Thymus (tissue), 11 donors: Measurements from ENCODE around the gene MTFR1L. TPM values are rescaled to one million over a fixed set of nuclear protein-coding genes. Genes with fewer than 3 reads are reported as not detected.

Source experiments
- DNase-seq, 9 donors: peaks; one replicate each; pipeline ENCODE4 v3.0.0-alpha.2; 2013; ENCODE audit warnings: low spot score in 9 of 9, low read depth in 6 of 9, missing footprints in 1 of 9
- H3K27ac ChIP-seq, 2 donors: one replicate each; pipeline ENCODE4 v1.5.1; 2013; ENCODE audit warnings: control low read depth in 1 of 2, low read depth in 1 of 2, low read length in 1 of 2, mild to moderate bottlenecking in 1 of 2, moderate library complexity in 1 of 2
- H3K27me3 ChIP-seq, 2 donors: one replicate each; pipeline ENCODE4 v1.5.1; 2013; ENCODE audit warnings: low read length in 1 of 2; ENCODE audit not compliant: control insufficient read depth in 2 of 2, insufficient read depth in 1 of 2
- H3K36me3 ChIP-seq, 2 donors: one replicate each; pipeline ENCODE4 v1.5.1; 2013; ENCODE audit warnings: low read length in 1 of 2, mild to moderate bottlenecking in 1 of 2, moderate library complexity in 1 of 2; ENCODE audit not compliant: control insufficient read depth in 2 of 2, insufficient read depth in 2 of 2
- H3K4me1 ChIP-seq, 2 donors: one replicate each; pipeline ENCODE4 v1.5.1; 2013; ENCODE audit warnings: low read length in 2 of 2; ENCODE audit not compliant: control insufficient read depth in 2 of 2, insufficient read depth in 2 of 2
- H3K4me3 ChIP-seq, 2 donors: one replicate each; pipeline ENCODE4 v1.5.1; 2013; ENCODE audit warnings: low read length in 2 of 2, control low read depth in 1 of 2, mild to moderate bottlenecking in 1 of 2
- H3K9me3 ChIP-seq, 2 donors: one replicate each; pipeline ENCODE4 v1.5.1; 2013; ENCODE audit warnings: low read length in 1 of 2, mild to moderate bottlenecking in 1 of 2; ENCODE audit not compliant: control insufficient read depth in 2 of 2, insufficient read depth in 1 of 2
- WGBS: extraction: QIAGEN DNeasy Blood & Tissue Kit; methylation state at CpG from one replicate; pipeline ENCODE4 v1.1.7; 2013; 5-methylcytosine and 5-hydroxymethylcytosine counted together
- polyA plus RNA-seq: library from polyadenylated mRNA; stranded (reverse); fragments of 200-250 nt; gene quantifications from one replicate; pipeline ENCODE4 v1.2.3, GENCODE V29; 2013
- total RNA-seq: library from RNA; stranded (reverse); fragments of 120-200 nt; gene quantifications from one replicate; pipeline ENCODE4 v1.2.4, GENCODE V29; 2013
- donor health status: healthy.

Gene MTFR1L
- total and polyA plus RNA-seq, 2 donors, result 21.5 to 53.9 TPM

DNA sequence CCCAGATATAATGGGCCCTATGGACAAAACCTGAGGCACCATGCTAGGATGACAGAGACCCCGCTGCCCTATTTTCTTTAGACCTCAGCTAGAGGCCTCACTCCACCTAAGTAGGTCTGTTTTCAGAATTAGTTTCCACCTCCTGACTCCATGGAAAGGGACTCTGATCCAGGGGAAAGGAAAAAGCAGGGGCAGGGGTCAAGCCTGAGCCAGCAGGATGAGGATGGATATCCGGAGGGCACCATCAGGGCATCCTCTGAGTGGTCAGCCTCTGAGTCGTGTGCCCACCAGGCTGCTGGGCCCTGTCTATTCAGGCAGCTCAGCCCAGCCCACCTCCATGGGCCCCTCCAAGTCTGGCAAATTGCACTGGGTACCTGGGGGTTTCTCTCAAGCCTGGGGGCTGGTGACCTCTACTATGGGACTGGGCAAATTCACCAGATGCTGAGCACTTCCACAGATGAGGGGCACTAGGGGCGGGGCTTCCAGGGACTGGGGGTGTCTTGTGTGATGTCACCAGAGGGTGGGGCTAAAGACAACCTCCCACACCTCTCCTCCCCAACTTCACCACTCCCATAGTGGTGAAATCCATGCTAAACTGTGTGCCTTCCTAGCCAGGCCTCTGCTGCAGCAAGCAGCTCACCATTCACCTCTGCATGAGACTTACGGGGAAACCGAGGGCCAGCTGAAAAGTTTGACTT lies 50.3 kb downstream of the MTFR1L start:
- 89% methylated on average over 6 of the region's 6 CpGs for WGBS
- no peaks in the 10 kb centered on the region for H3K36me3 ChIP-seq
- H3K4me3 ChIP-seq, result no peak overlapping the region
- peaks cover 0 to 10% of the 10 kb centered on the region in 2 donors for H3K9me3 ChIP-seq
- H3K4me1 ChIP-seq, result peaks cover 7 to 19% of the 10 kb centered on the region in 2 donors
- peaks cover 5 to 10% of the 10 kb centered on the region in 2 donors for H3K27me3 ChIP-seq
- DNase-seq, result no peak
- H3K27ac ChIP-seq, result no peak overlapping the region

DNA sequence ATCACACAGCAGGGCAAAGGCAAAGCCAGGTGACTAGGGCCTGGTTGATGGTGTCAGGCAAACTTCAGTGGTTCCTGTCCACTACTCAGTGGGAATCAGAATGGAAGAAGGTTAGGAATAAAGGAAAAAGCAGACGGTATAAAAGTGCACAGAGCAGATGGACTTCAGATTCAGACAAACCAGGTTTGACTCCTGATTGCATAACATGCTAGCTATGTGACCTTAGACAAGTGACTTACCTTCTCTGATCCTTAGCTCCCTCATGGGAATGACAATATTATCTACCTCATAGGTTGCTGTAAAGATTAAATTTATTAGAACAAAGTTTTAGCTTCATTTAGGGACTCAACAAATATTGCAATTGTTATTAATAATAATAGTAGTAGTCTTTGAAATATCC lies 50.9 kb downstream of the MTFR1L start:
- Histone ChIP-seq H3K36me3 (no peaks in the 10 kb centered on the region), H3K4me1 (peaks cover 10 to 20% of the 10 kb centered on the region in 2 donors), H3K27me3 (peaks cover 5 to 16% of the 10 kb centered on the region in 2 donors), H3K27ac (no peak overlapping the region), H3K4me3 (no peak overlapping the region), H3K9me3 (peaks cover 0 to 10% of the 10 kb centered on the region in 2 donors)
- DNase-seq, result no peak
- WGBS, result 96% methylated on average over 1 of the region's 1 CpG

DNA sequence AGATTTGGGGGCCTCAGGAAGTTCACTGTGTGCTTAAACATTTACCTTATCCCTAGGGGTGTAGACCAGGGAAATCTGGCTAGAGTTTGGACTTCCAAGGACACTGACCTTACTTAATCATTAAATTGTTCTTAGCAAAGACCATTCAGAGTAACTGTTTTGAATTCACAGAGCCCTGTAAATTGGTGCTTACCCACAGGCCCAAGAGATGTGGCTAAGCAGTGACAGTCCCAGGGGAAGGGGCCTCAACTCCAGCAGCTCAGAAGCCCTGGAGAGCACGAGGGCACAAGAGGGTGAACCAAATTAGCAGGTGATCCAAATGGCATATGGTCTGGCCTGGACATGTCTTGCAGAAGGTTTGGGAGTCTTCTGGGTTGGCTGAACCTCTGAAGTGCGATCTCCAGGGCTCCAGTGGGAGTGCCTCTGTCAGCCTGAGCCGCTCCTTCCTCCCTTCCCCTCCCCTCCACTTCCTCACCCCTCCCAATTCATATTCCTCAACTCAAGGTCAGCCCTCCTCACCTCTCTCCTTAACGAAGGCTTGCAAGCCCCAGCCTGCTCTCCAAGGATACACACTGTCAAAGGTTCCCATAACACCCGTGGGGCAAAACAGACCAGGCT lies 51.4 kb downstream of the MTFR1L start:
- no peak for DNase-seq
- peaks cover 5 to 21% of the 10 kb centered on the region in 2 donors for H3K27me3 ChIP-seq
- H3K4me3 ChIP-seq, result no peak overlapping the region
- no peaks in the 10 kb centered on the region for H3K36me3 ChIP-seq
- H3K4me1 ChIP-seq, result peaks cover 11 to 26% of the 10 kb centered on the region in 2 donors
- no peak overlapping the region for H3K27ac ChIP-seq
- peaks cover 0 to 10% of the 10 kb centered on the region in 2 donors for H3K9me3 ChIP-seq
- WGBS, result 77% methylated on average over 5 of the region's 5 CpGs

DNA sequence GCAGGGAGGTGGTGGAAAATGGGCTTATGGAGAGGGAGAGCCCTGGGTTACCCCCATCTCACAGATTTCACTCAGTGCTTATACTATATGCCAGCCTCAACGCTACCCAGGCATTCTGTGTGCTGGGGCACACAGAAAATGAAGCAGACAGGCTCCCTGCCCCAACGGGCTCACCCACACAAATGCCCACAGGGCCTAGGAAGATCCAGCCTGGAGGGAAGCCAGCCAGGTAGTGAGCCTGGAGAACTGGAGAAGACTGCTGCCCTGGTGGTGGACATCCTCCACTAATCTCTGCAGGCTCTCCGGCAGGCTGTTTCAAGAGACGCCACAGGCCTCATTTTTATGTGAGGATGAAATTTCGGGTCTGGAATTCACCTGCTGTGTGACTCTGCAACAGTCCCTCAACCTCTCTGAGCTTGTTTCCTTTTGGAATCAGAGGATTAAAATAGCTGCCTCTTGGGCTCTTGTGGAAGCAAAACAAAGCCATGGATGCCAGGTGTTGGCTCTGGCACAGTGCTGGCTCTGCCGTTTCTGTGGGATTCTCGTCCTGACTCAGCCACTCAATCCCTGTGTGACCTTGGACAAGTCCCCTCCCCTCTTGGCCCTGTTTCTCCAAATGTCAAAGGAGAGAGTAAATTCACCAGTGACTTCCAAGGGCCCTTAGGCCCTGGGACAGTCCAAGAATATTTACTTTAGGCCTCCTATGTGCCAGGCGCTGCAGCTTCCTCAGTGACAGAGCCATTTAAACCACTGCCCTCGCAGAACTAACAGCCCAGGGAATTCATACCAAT lies 52.1 kb downstream of the MTFR1L start:
- DNase-seq, result no peak
- 95% methylated on average over 9 of the region's 9 CpGs for WGBS
- Histone ChIP-seq H3K4me1 (peaks cover 11 to 26% of the 10 kb centered on the region in 2 donors), H3K27me3 (peaks cover 5 to 27% of the 10 kb centered on the region in 2 donors), H3K9me3 (peaks cover 0 to 10% of the 10 kb centered on the region in 2 donors), H3K36me3 (no peaks in the 10 kb centered on the region), H3K27ac (no peak overlapping the region), H3K4me3 (no peak overlapping the region)

DNA sequence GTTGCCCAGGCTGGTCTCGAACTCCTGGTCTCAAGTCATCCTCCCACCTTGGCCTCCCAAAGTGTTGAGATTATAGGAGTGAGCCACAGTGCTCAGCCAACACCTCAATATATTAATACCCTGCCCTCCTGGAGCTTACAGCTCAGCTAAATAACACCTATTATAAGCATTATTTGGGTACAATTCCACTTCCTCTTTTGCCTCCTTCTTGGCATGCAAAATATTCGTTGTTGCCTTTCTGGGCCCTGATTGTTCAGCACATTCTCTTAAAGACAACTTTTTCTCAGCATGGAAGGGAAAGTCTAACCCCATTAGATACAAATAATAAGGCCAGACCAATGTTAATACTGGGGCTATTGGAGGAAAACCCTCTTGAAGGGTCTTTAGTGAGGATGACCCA lies 53.0 kb downstream of the MTFR1L start:
- no peak for DNase-seq
- Histone ChIP-seq H3K4me1 (peaks cover 11 to 26% of the 10 kb centered on the region in 2 donors), H3K4me3 (no peak overlapping the region), H3K9me3 (peaks cover 0 to 10% of the 10 kb centered on the region in 2 donors), H3K36me3 (no peaks in the 10 kb centered on the region), H3K27me3 (peaks cover 7 to 27% of the 10 kb centered on the region in 2 donors), H3K27ac (no peak overlapping the region)
- WGBS, result 58% methylated on average over 2 of the region's 2 CpGs

DNA sequence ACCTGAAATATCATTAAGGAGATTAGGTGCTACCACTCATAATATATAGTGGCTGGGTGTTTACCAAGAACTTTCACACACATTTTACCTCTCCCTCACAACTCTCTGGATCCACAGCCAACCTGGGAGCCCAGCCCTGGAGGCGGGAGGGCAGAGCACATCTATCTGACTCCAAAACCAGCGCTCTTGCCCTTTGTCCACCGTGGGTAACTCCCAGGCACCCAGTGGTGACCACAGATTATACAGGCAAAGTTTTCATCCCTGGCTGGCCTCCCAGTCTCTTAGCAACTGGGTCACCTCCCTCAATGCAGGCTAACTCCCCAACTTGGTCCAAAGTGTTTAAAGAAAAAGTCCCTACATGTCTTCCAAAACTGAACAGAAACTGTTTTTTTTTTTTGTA lies 53.4 kb downstream of the MTFR1L start:
- H3K4me1 ChIP-seq, result peaks cover 11 to 26% of the 10 kb centered on the region in 2 donors
- H3K27ac ChIP-seq, result peak overlapping the region in 1 of 2 donors; percentile 10
- H3K36me3 ChIP-seq, result no peaks in the 10 kb centered on the region
- no peak for DNase-seq
- WGBS, result 97% methylated on average over 3 of the region's 3 CpGs
- peaks cover 0 to 10% of the 10 kb centered on the region in 2 donors for H3K9me3 ChIP-seq
- no peak overlapping the region for H3K4me3 ChIP-seq
- peaks cover 7 to 27% of the 10 kb centered on the region in 2 donors for H3K27me3 ChIP-seq

DNA sequence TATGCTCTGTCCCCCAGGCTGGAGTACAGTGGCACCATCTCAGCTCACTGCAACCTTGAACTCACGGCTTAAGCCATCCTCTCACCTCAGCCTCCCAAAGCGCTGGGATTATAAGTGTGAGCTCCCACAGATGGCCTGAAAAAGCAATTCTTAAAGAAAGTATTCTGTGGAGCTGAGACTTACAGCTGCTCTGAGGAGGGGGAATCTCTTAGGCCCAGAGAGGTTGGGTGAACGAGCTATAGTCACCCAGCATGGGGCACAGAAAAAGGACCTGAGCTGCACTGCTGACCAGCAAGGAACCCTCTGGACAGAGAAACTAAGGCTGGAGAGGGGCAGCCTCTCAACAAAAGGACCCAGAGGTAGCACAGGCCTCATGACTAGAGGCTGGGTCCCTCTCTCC lies 54.5 kb downstream of the MTFR1L start:
- DNase-seq, result no peak
- no peak overlapping the region for H3K27ac ChIP-seq
- 98% methylated on average over 3 of the region's 3 CpGs for WGBS

DNA sequence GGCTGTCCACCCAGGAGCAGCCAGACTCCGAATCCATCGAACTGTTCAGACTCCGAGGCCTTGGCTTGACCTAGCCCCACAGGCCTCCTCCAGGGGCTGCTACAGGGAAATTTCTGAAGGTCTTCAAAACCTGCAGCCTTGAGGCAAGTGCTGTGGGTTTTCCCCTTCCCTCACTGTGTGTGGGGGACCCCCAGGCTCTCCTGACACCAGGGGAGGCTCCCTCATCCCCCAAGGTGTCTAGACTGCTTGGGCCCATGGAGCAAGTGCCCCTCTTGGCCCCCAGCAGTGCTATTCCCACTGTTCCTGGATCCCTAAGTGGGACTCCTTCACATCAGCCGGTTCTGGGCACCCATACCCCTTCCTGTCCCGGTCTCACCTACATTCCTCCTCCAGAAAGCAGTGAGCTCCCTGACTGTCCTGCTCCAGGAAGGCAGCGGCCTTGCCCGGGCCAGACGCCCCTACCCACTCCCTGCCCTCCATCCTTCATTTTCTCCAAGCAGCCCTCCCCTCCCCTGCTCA lies 54.9 kb downstream of the MTFR1L start:
- peaks cover 0 to 10% of the 10 kb centered on the region in 2 donors for H3K9me3 ChIP-seq
- peak overlapping the region; percentile 40 to 64 for H3K4me3 ChIP-seq
- DNase-seq, result no peak
- peak overlapping the region in 1 of 2 donors; percentile 81 for H3K27ac ChIP-seq
- H3K27me3 ChIP-seq, result peaks cover 7 to 27% of the 10 kb centered on the region in 2 donors
- H3K36me3 ChIP-seq, result no peaks in the 10 kb centered on the region
- 41% methylated on average over 8 of the region's 8 CpGs for WGBS
- peaks cover 11 to 26% of the 10 kb centered on the region in 2 donors for H3K4me1 ChIP-seq

More for the DNA sequence above, 54.5 kb downstream of the MTFR1L start:
- peaks cover 7 to 27% of the 10 kb centered on the region in 2 donors for H3K27me3 ChIP-seq
- peaks cover 0 to 10% of the 10 kb centered on the region in 2 donors for H3K9me3 ChIP-seq
- peaks cover 11 to 26% of the 10 kb centered on the region in 2 donors for H3K4me1 ChIP-seq
- H3K4me3 ChIP-seq, result no peak overlapping the region
- H3K36me3 ChIP-seq, result no peaks in the 10 kb centered on the region
